Common myeloid progenitor, CD34-positive (primary cell): ENCODE results near the gene LHB.
A peak's percentile ranks its signal among the peaks of the same experiment; 100 is the strongest.

ENCODE experiments used
- CTCF ChIA-PET: fragments of 350-600 bp; sonication (Branson Sonifier 250); formaldehyde crosslinking; loops from one replicate; lab custom pipeline; 2021; ENCODE audit warnings: antibody characterized with exemption; lab: Charles Lee
- POLR2A ChIA-PET: fragments of 350-600 bp; sonication (Branson Sonifier 250); formaldehyde crosslinking; loops from one replicate; lab custom pipeline; 2021; ENCODE audit warnings: antibody characterized with exemption; lab: Charles Lee
- DNase-seq, 3 donors: peaks; one replicate each; pipeline versions ENCODE4 v3.0.0 to v3.0.0-alpha.2; 2013
- H3K27ac ChIP-seq, 2 experiments: 1 replicate in 1 of 2; 2 replicates in 1 of 2; pipeline ENCODE4 v1.7.0; 2013; ENCODE audit warnings: inconsistent platforms in 2 of 2, low read length in 2 of 2, mild to moderate bottlenecking in 2 of 2, low read depth in 1 of 2, moderate library complexity in 1 of 2; ENCODE audit not compliant: severe bottlenecking in 2 of 2, insufficient read depth in 1 of 2, poor library complexity in 1 of 2
- H3K27me3 ChIP-seq, 5 experiments: replicated peaks in 2 of 5; 1 replicate in 3 of 5; 2 replicates in 2 of 5; pipeline versions ENCODE4 v1.6.1 to v1.7.0; 2013; ENCODE audit warnings: low read length in 4 of 5, mild to moderate bottlenecking in 2 of 5, moderate library complexity in 2 of 5, inconsistent platforms in 1 of 5; ENCODE audit not compliant: insufficient read depth in 5 of 5, control insufficient read depth in 4 of 5
- H3K36me3 ChIP-seq, 4 experiments: 1 replicate in 2 of 4; 2 replicates in 2 of 4; pipeline versions ENCODE4 v1.6.1 to v1.7.0; 2013; ENCODE audit warnings: low read length in 3 of 4, control low read depth in 1 of 4, mild to moderate bottlenecking in 1 of 4; ENCODE audit not compliant: control insufficient read depth in 4 of 4, insufficient read depth in 4 of 4
- H3K4me1 ChIP-seq, 4 experiments: 1 replicate in 3 of 4; 2 replicates in 1 of 4; pipeline versions ENCODE4 v1.6.1 to v1.7.1; 2013; ENCODE audit warnings: low read length in 3 of 4, mild to moderate bottlenecking in 3 of 4, control low read depth in 1 of 4, inconsistent platforms in 1 of 4, moderate library complexity in 1 of 4; ENCODE audit not compliant: control insufficient read depth in 4 of 4, insufficient read depth in 4 of 4; ENCODE audit errors: control extremely low read depth in 1 of 4
- H3K4me3 ChIP-seq, 7 experiments: 1 replicate in 4 of 7; 2 replicates in 3 of 7; pipeline versions ENCODE4 v1.5.1 to v1.7.0; 2013; ENCODE audit warnings: mild to moderate bottlenecking in 7 of 7, low read length in 6 of 7, moderate library complexity in 6 of 7, inconsistent platforms in 2 of 7, low read depth in 2 of 7, control low read depth in 1 of 7; ENCODE audit not compliant: insufficient read depth in 4 of 7, control insufficient read depth in 1 of 7; ENCODE audit errors: extremely low read depth in 1 of 7
- H3K9me3 ChIP-seq, 5 experiments: 1 replicate in 4 of 5; 2 replicates in 1 of 5; pipeline versions ENCODE4 v1.6.1 to v1.7.1; 2013; ENCODE audit warnings: low read length in 4 of 5, mild to moderate bottlenecking in 2 of 5, inconsistent platforms in 1 of 5, low read depth in 1 of 5, moderate library complexity in 1 of 5; ENCODE audit not compliant: control insufficient read depth in 4 of 5, insufficient read depth in 2 of 5; ENCODE audit errors: control extremely low read depth in 1 of 5
- WGBS: methylation state at CpG from one replicate; pipeline ENCODE4 v1.1.5; 2013; ENCODE audit not compliant: insufficient coverage; 5-methylcytosine and 5-hydroxymethylcytosine counted together

The LHB gene

DNA sequence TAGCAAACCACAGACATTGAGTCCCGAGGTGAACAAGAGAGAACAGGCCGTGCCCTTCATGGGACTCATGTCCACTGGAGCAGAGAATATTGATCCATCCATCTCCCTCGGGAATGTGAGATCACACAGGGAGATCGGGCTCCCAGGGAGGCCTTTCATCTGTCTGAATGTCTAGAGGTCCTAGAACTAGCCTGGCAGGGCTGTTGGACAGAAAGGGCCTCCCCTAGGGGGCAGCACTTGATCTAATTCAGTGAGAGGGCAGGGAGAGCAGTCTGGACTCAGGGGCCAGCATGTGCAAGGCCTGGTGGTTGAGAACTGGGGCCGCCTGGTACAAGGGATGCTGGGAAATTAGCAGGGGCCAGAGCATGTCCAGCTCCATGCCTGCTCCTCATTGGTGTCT lies 18.9 kb downstream of the LHB start:
- H3K9me3 ChIP-seq, result no peaks in the 10 kb centered on the region
- peak overlapping the region in 1 of 2 experiments; percentile 47 for H3K27ac ChIP-seq
- ChIA-PET POLR2A (no interaction called here), CTCF (interaction anchor here (0.7 to 1.5 kb wide), 5 partner anchors 12 to 76 kb away, joined by 3 to 6 read pairs (median 4); partner anchors contain the start of gene LHB)
- H3K36me3 ChIP-seq, result peaks cover 0 to 23% (median 13%) of the 10 kb centered on the region in 4 experiments
- peaks cover 4 to 16% (median 13%) of the 10 kb centered on the region in 4 experiments for H3K4me1 ChIP-seq
- 83% methylated on average over 3 of the region's 5 CpGs for WGBS
- no peak overlapping the region for H3K4me3 ChIP-seq
- H3K27me3 ChIP-seq, result no peaks in the 10 kb centered on the region
- peak in 2 of 3 donors; percentile 55 to 63 for DNase-seq

DNA sequence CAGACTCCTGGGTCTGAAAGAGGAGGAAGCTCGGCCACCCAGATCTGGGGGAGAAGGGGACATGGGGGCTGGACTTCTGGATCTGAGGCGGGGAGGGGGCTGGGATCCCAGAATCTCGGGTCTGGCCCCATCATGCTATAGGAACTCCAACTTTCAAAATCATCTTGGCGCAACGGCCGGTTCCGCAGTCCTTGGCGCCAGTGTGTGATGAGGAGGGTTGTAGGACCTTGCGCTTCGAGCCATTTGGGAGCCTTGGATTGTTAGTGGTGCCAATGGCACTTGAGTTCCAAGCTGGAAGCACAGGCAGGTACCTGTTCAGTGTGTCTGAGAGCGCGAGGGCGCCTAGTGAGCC lies 22.9 kb downstream of the LHB start:
- no peaks in the 10 kb centered on the region for H3K9me3 ChIP-seq
- ChIA-PET CTCF (interaction anchor here (1.1 to 2.5 kb wide), 9 partner anchors 9 to 202 kb away, joined by 3 to 21 read pairs (median 4); no protein-coding TSS in a partner anchor), POLR2A (interaction anchor here (0.6 kb wide), 1 partner anchor 215 kb away, joined by 8 read pairs; no protein-coding TSS in a partner anchor)
- H3K4me3 ChIP-seq, result peak overlapping the region; percentile 61 to 97 (median 92)
- H3K36me3 ChIP-seq, result peaks cover 0 to 14% (median 6%) of the 10 kb centered on the region in 4 experiments
- peaks cover 4 to 29% (median 29%) of the 10 kb centered on the region in 4 experiments for H3K4me1 ChIP-seq
- no peaks in the 10 kb centered on the region for H3K27me3 ChIP-seq
- DNase-seq, result no peak
- WGBS, result 2% methylated on average over 11 of the region's 13 CpGs
- peak overlapping the region; percentile 94 to 98 for H3K27ac ChIP-seq

DNA sequence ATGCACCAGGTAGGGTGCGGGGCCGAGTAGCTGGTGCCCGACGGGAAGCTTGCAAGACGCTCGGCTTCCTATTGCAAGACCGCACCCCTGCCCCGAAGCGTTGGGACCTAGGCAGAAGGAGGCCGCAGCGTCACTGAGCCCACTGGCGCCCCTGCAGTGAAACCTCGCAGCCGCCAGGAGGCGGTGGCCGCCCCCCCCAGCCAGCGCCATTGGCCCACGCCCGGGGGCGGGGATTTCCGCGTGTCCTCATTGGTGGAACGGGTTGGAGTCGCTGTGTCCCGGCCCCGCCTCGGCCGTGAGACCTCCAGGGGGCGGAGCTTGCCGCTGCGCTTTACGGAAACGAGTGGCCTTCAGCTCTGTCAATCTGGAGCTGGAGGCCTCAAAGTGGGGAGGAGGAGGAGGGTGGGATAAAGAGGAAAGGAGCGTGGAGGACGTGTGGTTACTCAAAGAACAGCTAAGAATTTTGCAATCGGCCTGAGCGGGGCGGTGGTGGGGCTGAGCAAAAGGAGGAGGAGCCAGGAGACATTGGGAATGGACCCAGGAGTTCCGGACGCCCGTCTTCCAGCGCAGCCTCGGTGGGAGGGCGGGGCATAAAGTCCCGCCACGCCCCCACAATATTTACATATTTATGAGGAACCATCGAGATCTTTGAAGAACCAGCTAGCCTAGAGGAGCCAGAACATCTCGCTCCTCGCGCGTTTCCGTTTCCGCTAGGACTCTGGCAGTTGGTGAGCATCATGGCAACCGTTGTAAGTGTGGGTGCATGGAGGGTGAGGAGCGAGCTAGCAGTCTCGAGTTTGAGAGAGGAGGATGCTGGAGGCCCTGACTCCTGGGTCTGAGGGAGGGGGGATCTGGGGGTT lies 23.5 kb downstream of the LHB start, which contains the start of the genes GYS1 and RUVBL2:
Gene GYS1, minus strand, starts transcription at position 135 of the 860 bp plus-strand sequence. CDS start 197 bp downstream, outside the sequence.
Gene RUVBL2, plus strand, starts transcription at position 713 of the 860 bp plus-strand sequence. Its CDS starts 25 bp downstream, at position 738.
- POLR2A ChIA-PET, result interaction anchor here (0.5 to 1.9 kb wide), 7 partner anchors 17 to 336 kb away, joined by 3 to 11 read pairs (median 3); partner anchors contain the start of gene FTL
- peak; percentile 99 to 100 (median 100) for DNase-seq
- Histone ChIP-seq H3K4me1 (peaks cover 4 to 29% (median 29%) of the 10 kb centered on the region in 4 experiments), H3K4me3 (peak within 1 kb of the TSS; percentile 79 to 97 (median 92)), H3K36me3 (peaks cover 0 to 18% (median 8%) of the 10 kb centered on the region in 4 experiments), H3K9me3 (no peaks in the 10 kb centered on the region), H3K27me3 (no peaks in the 10 kb centered on the region), H3K27ac (peak within 1 kb of the TSS; percentile 94 to 98)
- WGBS, result 0% methylated on average over 50 of the region's 56 CpGs
- CTCF ChIA-PET, result interaction anchor here (0.6 to 2.5 kb wide), 14 partner anchors 10 to 277 kb away, joined by 3 to 21 read pairs (median 4); no protein-coding TSS in a partner anchor

DNA sequence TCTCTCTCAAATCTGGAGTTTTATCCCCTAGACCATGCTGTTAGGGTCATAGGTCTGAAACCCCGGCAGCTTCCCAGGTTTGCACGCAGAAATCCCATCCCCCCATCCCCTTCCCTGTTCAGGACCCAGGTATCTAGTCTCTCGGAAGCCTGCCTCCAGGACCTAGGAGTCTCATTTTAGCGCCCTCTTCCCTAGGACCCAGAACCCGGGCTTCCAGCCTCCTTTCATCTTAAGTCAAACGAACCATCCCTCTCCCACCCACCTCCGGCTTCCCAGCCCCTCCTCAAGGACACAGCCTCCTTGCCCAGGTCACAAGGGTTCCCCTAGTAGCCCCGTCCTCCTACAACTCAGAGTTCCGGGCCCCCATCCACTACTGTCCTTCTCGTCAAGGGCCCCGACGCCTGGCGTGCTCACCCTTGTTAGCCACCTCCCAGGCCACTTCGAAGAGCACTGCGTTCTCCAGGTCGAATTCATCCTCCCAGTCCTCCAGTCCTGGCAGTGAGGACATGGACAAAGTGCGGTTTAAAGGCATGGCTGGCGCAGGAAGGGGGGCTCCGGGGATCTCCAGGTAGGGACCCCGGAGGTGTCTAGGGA lies 24.2 kb downstream of the LHB start:
- Histone ChIP-seq H3K36me3 (peaks cover 3 to 23% (median 10%) of the 10 kb centered on the region in 4 experiments), H3K4me1 (peaks cover 4 to 29% (median 28%) of the 10 kb centered on the region in 4 experiments), H3K9me3 (no peaks in the 10 kb centered on the region), H3K27ac (peak overlapping the region; percentile 84 to 98), H3K4me3 (peak overlapping the region; percentile 72 to 97 (median 89)), H3K27me3 (no peaks in the 10 kb centered on the region)
- ChIA-PET POLR2A (interaction anchor here (0.5 to 1.9 kb wide), 6 partner anchors 16 to 335 kb away, joined by 3 to 11 read pairs (median 3); partner anchors contain the start of gene FTL), CTCF (interaction anchor here (0.6 to 2.5 kb wide), 14 partner anchors 9 to 276 kb away, joined by 3 to 21 read pairs (median 4); no protein-coding TSS in a partner anchor)
- no peak for DNase-seq
- WGBS, result 0% methylated on average over 20 of the region's 20 CpGs

- ChIA-PET POLR2A (interaction anchor here (0.6 to 1.9 kb wide), 3 partner anchors 16 to 287 kb away, joined by 3 to 11 read pairs (median 4); partner anchors contain the start of gene FTL), CTCF (interaction anchor here (0.6 to 2.5 kb wide), 8 partner anchors 8 to 210 kb away, joined by 3 to 21 read pairs (median 6); no protein-coding TSS in a partner anchor)
- H3K4me3 ChIP-seq, result peak overlapping the region; percentile 72 to 97 (median 89)
- no peaks in the 10 kb centered on the region for H3K27me3 ChIP-seq
- H3K27ac ChIP-seq, result peak overlapping the region; percentile 84 to 98
- H3K36me3 ChIP-seq, result peaks cover 3 to 27% (median 12%) of the 10 kb centered on the region in 4 experiments
- no peaks in the 10 kb centered on the region for H3K9me3 ChIP-seq
- DNase-seq, result peak in 1 of 3 donors; percentile 17
- peaks cover 4 to 32% (median 27%) of the 10 kb centered on the region in 4 experiments for H3K4me1 ChIP-seq
- WGBS, result 28% methylated on average over 5 of the region's 8 CpGs
Observed at GRCh38 chr19:48991873-48992580, 24.9 kb downstream of the LHB start.

- Histone ChIP-seq H3K27me3 (no peaks in the 10 kb centered on the region), H3K27ac (peak overlapping the region in 1 of 2 experiments; percentile 98), H3K9me3 (no peaks in the 10 kb centered on the region), H3K4me3 (peak overlapping the region in 1 of 7 experiments; percentile 97), H3K36me3 (peaks cover 3 to 35% (median 15%) of the 10 kb centered on the region in 4 experiments), H3K4me1 (peaks cover 4 to 32% (median 27%) of the 10 kb centered on the region in 4 experiments)
- WGBS, result 91% methylated on average over 22 of the region's 22 CpGs
- DNase-seq, result no peak
- ChIA-PET POLR2A (no interaction called here), CTCF (interaction anchor here (1.7 to 2.0 kb wide), 2 partner anchors 8 to 11 kb away, joined by 5 to 7 read pairs; no protein-coding TSS in a partner anchor)
Observed at GRCh38 chr19:48991011-48991609, 25.8 kb downstream of the LHB start.
